BE2C (cell line): ENCODE measurements around the gene KLF3.
"Not testable (repeated sequence)": the region's sequence is repeated elsewhere in the genome, so short reads cannot be mapped to it uniquely, and the experiment has no call there.

ENCODE experiments used
- DNase-seq: peaks from one replicate; pipeline ENCODE4 v3.0.0-alpha.2; 2020
- H3K27me3 ChIP-seq: fragments of 250-450 bp; sonication (Bioruptor Pico); 2 replicates; pipeline ENCODE4 v1.5.1; 2020; ENCODE audit warnings: mild to moderate bottlenecking
- H3K36me3 ChIP-seq: fragments of 250-450 bp; sonication (Bioruptor Pico); 2 replicates; pipeline ENCODE4 v1.5.1; 2020; ENCODE audit warnings: mild to moderate bottlenecking
- H3K4me1 ChIP-seq: fragments of 250-450 bp; sonication (Bioruptor Pico); 2 replicates; pipeline ENCODE4 v1.5.1; 2020
- H3K4me3 ChIP-seq: 2 replicates; pipeline ENCODE4 v1.5.1; 2011; ENCODE audit warnings: low read depth, low read length
- H3K9me3 ChIP-seq: fragments of 250-450 bp; sonication (Bioruptor Pico); 2 replicates; pipeline ENCODE4 v1.5.1; 2020
- TF ChIP-seq, protein P1 (sequence below): IDR thresholded peaks from 2 replicates; pipeline ENCODE4 v1.5.1; 2012; ENCODE audit warnings: mild to moderate bottlenecking, low read depth, low read length

Gene KLF3

GRCh38 chr4:38620527-38621027 lies 43.4 kb upstream of the KLF3 start:
- no peak for DNase-seq
- Histone ChIP-seq H3K4me3 (no peak overlapping the region), H3K27me3 (no peaks in the 10 kb centered on the region), H3K4me1 (no peaks in the 10 kb centered on the region), H3K36me3 (no peaks in the 10 kb centered on the region), H3K9me3 (no peaks in the 10 kb centered on the region)
- TF ChIP-seq, protein P1, sequence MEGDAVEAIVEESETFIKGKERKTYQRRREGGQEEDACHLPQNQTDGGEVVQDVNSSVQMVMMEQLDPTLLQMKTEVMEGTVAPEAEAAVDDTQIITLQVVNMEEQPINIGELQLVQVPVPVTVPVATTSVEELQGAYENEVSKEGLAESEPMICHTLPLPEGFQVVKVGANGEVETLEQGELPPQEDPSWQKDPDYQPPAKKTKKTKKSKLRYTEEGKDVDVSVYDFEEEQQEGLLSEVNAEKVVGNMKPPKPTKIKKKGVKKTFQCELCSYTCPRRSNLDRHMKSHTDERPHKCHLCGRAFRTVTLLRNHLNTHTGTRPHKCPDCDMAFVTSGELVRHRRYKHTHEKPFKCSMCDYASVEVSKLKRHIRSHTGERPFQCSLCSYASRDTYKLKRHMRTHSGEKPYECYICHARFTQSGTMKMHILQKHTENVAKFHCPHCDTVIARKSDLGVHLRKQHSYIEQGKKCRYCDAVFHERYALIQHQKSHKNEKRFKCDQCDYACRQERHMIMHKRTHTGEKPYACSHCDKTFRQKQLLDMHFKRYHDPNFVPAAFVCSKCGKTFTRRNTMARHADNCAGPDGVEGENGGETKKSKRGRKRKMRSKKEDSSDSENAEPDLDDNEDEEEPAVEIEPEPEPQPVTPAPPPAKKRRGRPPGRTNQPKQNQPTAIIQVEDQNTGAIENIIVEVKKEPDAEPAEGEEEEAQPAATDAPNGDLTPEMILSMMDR, result no peak

DNA sequence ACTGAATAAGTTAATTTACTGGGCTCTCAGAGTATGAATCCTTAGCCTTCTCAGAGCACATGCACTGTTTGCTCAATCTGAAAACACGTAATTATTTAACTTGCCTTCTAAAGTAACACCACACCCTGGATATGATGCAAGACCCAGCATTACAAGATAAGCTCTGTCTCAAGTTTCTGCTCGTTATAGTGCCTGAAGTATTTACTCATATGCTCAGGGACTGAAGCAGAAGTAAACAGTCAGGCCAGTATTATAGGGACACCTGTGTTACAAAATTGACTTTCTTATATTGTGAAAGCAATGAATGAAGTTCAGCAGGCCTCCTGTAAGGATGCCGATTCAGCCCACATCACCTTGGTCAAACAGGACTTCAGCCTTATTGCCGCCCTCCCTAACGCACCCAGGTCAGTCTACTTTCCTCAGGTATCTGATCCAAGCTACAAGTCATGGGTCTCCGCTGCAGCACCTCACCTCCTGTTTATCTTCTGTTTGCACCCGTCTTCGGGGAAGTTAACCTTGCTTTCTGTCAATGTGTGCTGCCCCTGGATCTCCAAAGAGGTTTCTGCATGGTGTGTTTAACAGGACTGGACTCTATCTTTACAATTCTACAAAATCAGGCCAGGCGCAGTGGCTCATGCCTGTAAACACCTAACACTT lies 42.8 kb upstream of the KLF3 start:
- Histone ChIP-seq H3K9me3 (no peaks in the 10 kb centered on the region), H3K27me3 (no peaks in the 10 kb centered on the region), H3K4me3 (no peak overlapping the region), H3K36me3 (no peaks in the 10 kb centered on the region), H3K4me1 (no peaks in the 10 kb centered on the region)
- DNase-seq, result no peak
- TF ChIP-seq, protein P1, result no peak

DNA sequence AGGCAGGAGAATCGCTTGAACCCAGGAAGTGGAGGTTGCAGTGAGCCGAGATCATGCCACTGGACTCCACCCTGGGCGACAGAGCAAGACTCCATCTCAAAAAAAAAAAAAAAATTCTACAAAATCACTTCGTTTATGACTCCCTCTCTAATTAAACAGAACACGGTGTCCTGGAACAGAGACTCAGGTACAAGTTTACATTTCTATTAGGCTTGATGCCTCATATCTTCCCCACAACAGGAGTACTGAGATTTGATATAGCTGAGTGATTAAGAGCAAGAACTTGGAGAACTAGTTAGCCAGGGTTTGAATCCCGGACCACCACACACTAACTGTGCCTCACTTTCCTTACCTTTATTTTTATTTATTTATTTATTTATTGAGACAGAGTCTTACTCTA lies 42.2 kb upstream of the KLF3 start:
- H3K4me1 ChIP-seq, result no peaks in the 10 kb centered on the region
- H3K4me3 ChIP-seq, result no peak overlapping the region
- H3K36me3 ChIP-seq, result no peaks in the 10 kb centered on the region
- TF ChIP-seq, protein P1, result no peak
- no peak for DNase-seq
- H3K9me3 ChIP-seq, result no peaks in the 10 kb centered on the region
- H3K27me3 ChIP-seq, result no peaks in the 10 kb centered on the region

- not testable (repeated sequence) for H3K27me3 ChIP-seq, H3K9me3 ChIP-seq, DNase-seq, H3K4me1 ChIP-seq, H3K4me3 ChIP-seq, H3K36me3 ChIP-seq
Measured at GRCh38 chr4:38622340-38622739, 41.7 kb upstream of the KLF3 start.

GRCh38 chr4:38623260-38623659 lies 40.7 kb upstream of the KLF3 start:
- Histone ChIP-seq H3K4me1 (no peaks in the 10 kb centered on the region), H3K9me3 (no peaks in the 10 kb centered on the region), H3K36me3 (no peaks in the 10 kb centered on the region), H3K27me3 (no peaks in the 10 kb centered on the region), H3K4me3 (no peak overlapping the region)
- DNase-seq, result no peak
- TF ChIP-seq, protein P1, result no peak

DNA sequence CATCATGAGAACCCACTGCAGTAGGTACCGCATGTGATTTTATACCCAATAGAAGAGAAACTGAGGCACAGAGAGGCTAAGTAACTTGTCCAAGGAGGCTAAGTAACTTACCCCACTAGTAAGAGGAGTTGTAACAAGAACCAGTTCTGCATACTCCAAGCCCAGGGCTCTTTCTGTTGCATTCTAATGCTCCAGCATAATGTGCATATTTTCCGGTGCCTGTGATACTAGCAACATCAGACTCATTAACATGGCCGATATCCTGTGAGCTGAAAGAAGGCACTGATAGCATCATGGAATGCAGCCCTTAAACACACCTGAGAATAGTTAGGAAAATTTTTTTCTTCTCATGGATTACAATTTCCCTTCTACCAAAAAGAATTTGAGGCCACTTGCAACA lies 39.7 kb upstream of the KLF3 start:
- H3K27me3 ChIP-seq, result no peaks in the 10 kb centered on the region
- no peak overlapping the region for H3K4me3 ChIP-seq
- no peaks in the 10 kb centered on the region for H3K36me3 ChIP-seq
- H3K9me3 ChIP-seq, result no peaks in the 10 kb centered on the region
- no peaks in the 10 kb centered on the region for H3K4me1 ChIP-seq
- TF ChIP-seq, protein P1, result no peak
- no peak for DNase-seq
